SK-N-SH (cell line): ENCODE results near the gene CCNB1. TPM values are rescaled to one million over a fixed set of nuclear protein-coding genes. Genes with fewer than 3 reads are reported as not detected.

Source experiments
- CTCF ChIA-PET: fragments of 300-600, 350-600 bp; formaldehyde crosslinking; extraction: SDS; loops from one replicate; lab custom pipeline; 2021; lab: Yijun Ruan, JAX
- POLR2A ChIA-PET: fragments of 350-600 bp; sonication (Branson Sonifier 250); formaldehyde crosslinking; extraction: SDS; loops from one replicate; lab custom pipeline; 2020; ENCODE audit warnings: antibody characterized with exemption, inconsistent platforms; lab: Yijun Ruan, JAX
- DNase-seq: peaks from one replicate; pipeline ENCODE4 v3.0.0; 2012
- H2AFZ ChIP-seq: fragments of 200-600 bp; sonication (generic); 2 replicates; pipeline ENCODE4 v1.8.1; 2016; ENCODE audit warnings: antibody characterized with exemption, mild to moderate bottlenecking, low read depth
- H3F3A ChIP-seq: fragments of 200-600 bp; sonication (generic); replicated peaks from 2 replicates; pipeline ENCODE3; 2016; ENCODE audit warnings: antibody characterized with exemption, mild to moderate bottlenecking; ENCODE audit not compliant: insufficient read depth
- H3K27ac ChIP-seq, 2 experiments: fragments of 200-500 bp in 1 of 2; fragments of 200-600 bp in 1 of 2; sonication (Bioruptor generic) in 1 of 2; sonication (generic), shearing (Covaris generic) in 1 of 2; 2 replicates each; pipeline versions ENCODE4 v1.5.1 to v1.6.1; 2014 to 2016; ENCODE audit warnings: low read depth in 2 of 2, inconsistent platforms in 1 of 2, low read length in 1 of 2, mild to moderate bottlenecking in 1 of 2, mixed read lengths in 1 of 2
- H3K27me3 ChIP-seq: fragments of 200-600 bp; sonication (generic), shearing (Covaris generic); 2 replicates; pipeline ENCODE4 v1.6.1; 2016; ENCODE audit warnings: mixed run types; ENCODE audit not compliant: insufficient read depth
- H3K36me3 ChIP-seq, 2 experiments: fragments of 200-500 bp in 1 of 2; fragments of 200-600 bp in 1 of 2; sonication (Bioruptor generic) in 1 of 2; sonication (generic) in 1 of 2; replicated peaks in 1 of 2; 2 replicates each; pipeline versions ENCODE3 to v1.5.1; 2014 to 2016; ENCODE audit warnings: low read length in 1 of 2, mild to moderate bottlenecking in 1 of 2; ENCODE audit not compliant: insufficient read depth in 2 of 2, control insufficient read depth in 1 of 2
- H3K4me1 ChIP-seq, 2 experiments: fragments of 200-500 bp in 1 of 2; fragments of 200-600 bp in 1 of 2; sonication (Bioruptor generic) in 1 of 2; sonication (generic), shearing (Covaris generic) in 1 of 2; 2 replicates each; pipeline versions ENCODE4 v1.5.1 to v1.6.1; 2014 to 2016; ENCODE audit warnings: low read depth in 1 of 2, low read length in 1 of 2, mixed run types in 1 of 2; ENCODE audit not compliant: insufficient read depth in 2 of 2, control insufficient read depth in 1 of 2
- H3K4me2 ChIP-seq: fragments of 200-600 bp; sonication (generic), shearing (Covaris generic); 2 replicates; pipeline ENCODE4 v1.6.1; 2017; ENCODE audit warnings: mixed run types
- H3K4me3 ChIP-seq, 2 experiments: fragments of 200-500 bp in 1 of 2; fragments of 200-600 bp in 1 of 2; sonication (Bioruptor generic) in 1 of 2; sonication (generic), shearing (Covaris generic) in 1 of 2; 2 replicates each; pipeline versions ENCODE4 v1.5.1 to v1.8.1; 2014 to 2016; ENCODE audit warnings: low read depth in 2 of 2, inconsistent platforms in 1 of 2, low read length in 1 of 2, mild to moderate bottlenecking in 1 of 2, mixed read lengths in 1 of 2, moderate library complexity in 1 of 2
- H3K79me2 ChIP-seq: fragments of 200-600 bp; sonication (generic); 2 replicates; pipeline ENCODE4 v1.8.1; 2017; ENCODE audit warnings: mild to moderate bottlenecking; ENCODE audit not compliant: insufficient read depth
- H3K9ac ChIP-seq: fragments of 200-600 bp; sonication (generic); 2 replicates; pipeline ENCODE4 v1.6.1; 2017; ENCODE audit warnings: mixed run types
- H3K9me2 ChIP-seq: fragments of 200-600 bp; sonication (generic); 2 replicates; pipeline ENCODE4 v1.6.1; 2017; ENCODE audit warnings: mixed run types
- H3K9me3 ChIP-seq: fragments of 200-600 bp; sonication (generic); 2 replicates; pipeline ENCODE4 v1.6.1; 2017; ENCODE audit warnings: mixed run types, mild to moderate bottlenecking, moderate library complexity
- H4K20me1 ChIP-seq: fragments of 200-600 bp; sonication (generic); 2 replicates; pipeline ENCODE4 v1.6.1; 2017; ENCODE audit warnings: mild to moderate bottlenecking, mixed run types; ENCODE audit not compliant: insufficient read depth
- CHD2 ChIP-seq: fragments of 150-350 bp; IDR thresholded peaks from 2 replicates; pipeline ENCODE4 v1.6.1; 2018; ENCODE audit warnings: low read length; ENCODE audit not compliant: partially characterized antibody
- EP300 ChIP-seq, 2 experiments: IDR thresholded peaks; 2 replicates each; pipeline versions ENCODE4 v1.4.0 to v1.6.1; 2012; ENCODE audit warnings: borderline replicate concordance in 1 of 2, low read depth in 1 of 2, low read length in 1 of 2
- EZH2phosphoT487 ChIP-seq: fragments of 200-600 bp; sonication (generic); IDR thresholded peaks from 2 replicates; pipeline ENCODE4 v1.6.1; 2017; ENCODE audit warnings: low read depth, mixed run types, mild to moderate bottlenecking, antibody characterized with exemption, moderate library complexity, borderline replicate concordance
- FOXJ3 ChIP-seq: sonication (generic); formaldehyde crosslinking; IDR thresholded peaks from 2 replicates; pipeline ENCODE4 v1.5.1; 2020; ENCODE audit warnings: mild to moderate bottlenecking, missing genetic modification reagents
- FOXM1 ChIP-seq: IDR thresholded peaks from 2 replicates; pipeline ENCODE4 v1.4.0; 2012; ENCODE audit warnings: low read depth, mild to moderate bottlenecking
- IRF3 ChIP-seq: fragments of 150-350 bp; IDR thresholded peaks from 2 replicates; pipeline ENCODE4 v1.6.1; 2016; ENCODE audit warnings: mild to moderate bottlenecking, low read depth, low read length
- MAX ChIP-seq: IDR thresholded peaks from 2 replicates; pipeline ENCODE4 v1.4.0; 2012; ENCODE audit warnings: low read depth
- MEF2A ChIP-seq: IDR thresholded peaks from 2 replicates; pipeline ENCODE4 v1.4.0; 2012; ENCODE audit warnings: low read depth, borderline replicate concordance
- NFIC ChIP-seq: IDR thresholded peaks from 2 replicates; pipeline ENCODE4 v1.4.0; 2012; ENCODE audit warnings: borderline replicate concordance
- NRF1 ChIP-seq: IDR thresholded peaks from 2 replicates; pipeline ENCODE4 v1.6.1; 2012; ENCODE audit warnings: low read depth, mild to moderate bottlenecking, low read length
- PBX3 ChIP-seq: IDR thresholded peaks from 2 replicates; pipeline ENCODE4; 2012
- POLR2AphosphoS5 ChIP-seq: IDR thresholded peaks from 2 replicates; pipeline ENCODE4 v1.6.1; 2012; ENCODE audit warnings: low read depth, low read length
- REST ChIP-seq: IDR thresholded peaks from 2 replicates; pipeline ENCODE4 v1.6.1; 2012; ENCODE audit warnings: mild to moderate bottlenecking, low read depth, low read length, moderate library complexity
- SIN3A ChIP-seq: IDR thresholded peaks from 2 replicates; pipeline ENCODE4 v1.6.1; 2012; ENCODE audit warnings: low read depth, mild to moderate bottlenecking, low read length, moderate library complexity, borderline replicate concordance
- TAF1 ChIP-seq: IDR thresholded peaks from 2 replicates; pipeline ENCODE4 v1.6.1; 2012; ENCODE audit warnings: low read depth, mild to moderate bottlenecking, low read length, moderate library complexity, borderline replicate concordance
- USF1 ChIP-seq: IDR thresholded peaks from 2 replicates; pipeline ENCODE4 v1.4.0; 2012; ENCODE audit warnings: low read depth, borderline replicate concordance
- YY1 ChIP-seq: IDR thresholded peaks from 2 replicates; pipeline ENCODE4 v1.4.0; 2012; ENCODE audit warnings: low read depth, mild to moderate bottlenecking
- ZBTB33 ChIP-seq: IDR thresholded peaks from 2 replicates; pipeline ENCODE4 v1.4.0; 2012; ENCODE audit warnings: low read depth, borderline replicate concordance
- WGBS: methylation state at CpG from one replicate; pipeline ENCODE4 v1.1.6; 2017; ENCODE audit warnings: low lambda C conversion rate; 5-methylcytosine and 5-hydroxymethylcytosine counted together
- polyA plus RNA-seq, 3 experiments: library from polyadenylated mRNA; depleted of rRNA; stranded (reverse); fragments of >200 nt; gene quantifications; 2 replicates each; pipeline ENCODE4 v1.2.3, GENCODE V29; 2012

CCNB1 gene
- polyA plus RNA-seq, 1 of the 3 experiments (the other 2 are of a cell fraction), result 78.6 TPM

- TF ChIP-seq EZH2phosphoT487 (no peak), EP300 (IDR thresholded peaks at IDR 0.05; ENCODE audit: borderline replicate concordance in 1 of 2, low read depth in 1 of 2, low read length in 1 of 2) (no peak), YY1 (no peak), USF1 (no peak), NFIC (no peak), NRF1 (no peak), FOXJ3 (CRISPR knock-in tag) (no peak), MAX (no peak), FOXM1 (no peak), IRF3 (no peak), PBX3 (no peak), MEF2A (no peak)
- POLR2A ChIA-PET, result interaction anchor here (1.0 to 2.8 kb wide), 2 partner anchors 22 to 74 kb away, joined by 3 to 8 read pairs; partner anchors contain the start of genes CENPH and SLC30A5
- CTCF ChIA-PET, result interaction anchor here (1.6 kb wide), 1 partner anchor 10 kb away, joined by 5 read pairs; no protein-coding TSS in a partner anchor
- peak overlapping the region; percentile 94 for H2AFZ ChIP-seq
- H3K27me3 ChIP-seq, result no peaks in the 10 kb centered on the region
- DNase-seq, result peak; percentile 27
- H3K9me3 ChIP-seq, result no peaks in the 10 kb centered on the region
- peak overlapping the region; percentile 71 to 74 for H3K27ac ChIP-seq
- H3K4me1 ChIP-seq, result peaks cover 10 to 11% of the 10 kb centered on the region in 2 experiments; a peak in 3 of 4 replicates
- H3F3A ChIP-seq, result peaks cover 4% of the 10 kb centered on the region
- H3K36me3 ChIP-seq, result peaks cover 13 to 22% of the 10 kb centered on the region in 2 experiments
- H3K79me2 ChIP-seq, result peaks cover 53% of the 10 kb centered on the region
- peak overlapping the region; percentile 94 for H3K9ac ChIP-seq
- H3K4me3 ChIP-seq, result peak overlapping the region; percentile 76 to 96
- H3K4me2 ChIP-seq, result peak overlapping the region; percentile 95
- H3K9me2 ChIP-seq, result no peaks in the 10 kb centered on the region
- under 1% methylated on average over 9 of the region's 11 CpGs for WGBS
- H4K20me1 ChIP-seq, result no peaks in the 10 kb centered on the region
Measured at GRCh38 chr5:69167493-69167855, 524 bp downstream of the CCNB1 start.

- WGBS, result 41% methylated on average over 4 of the region's 8 CpGs
- ChIA-PET POLR2A (interaction anchor here (2.8 kb wide), 1 partner anchor 22 kb away, joined by 8 read pairs; the partner anchor contains the start of gene CENPH), CTCF (interaction anchor here (1.6 kb wide), 1 partner anchor 10 kb away, joined by 5 read pairs; no protein-coding TSS in a partner anchor)
- Histone ChIP-seq H3K9me2 (no peaks in the 10 kb centered on the region), H3K9ac (peak overlapping the region; percentile 94), H3K9me3 (no peaks in the 10 kb centered on the region), H3K4me3 (peak overlapping the region; percentile 76 to 96), H3K36me3 (peaks cover 13 to 24% of the 10 kb centered on the region in 2 experiments), H3K4me2 (peak overlapping the region; percentile 95), H3K4me1 (peaks cover 10 to 11% of the 10 kb centered on the region in 2 experiments; a peak in 3 of 4 replicates), H2AFZ (peak overlapping the region; percentile 94), H4K20me1 (no peaks in the 10 kb centered on the region), H3K27me3 (no peaks in the 10 kb centered on the region), H3K79me2 (peaks cover 58% of the 10 kb centered on the region), H3F3A (peaks cover 4% of the 10 kb centered on the region), H3K27ac (peak overlapping the region; percentile 71 to 74; a peak in 3 of 4 replicates)
- no peak for DNase-seq
- TF ChIP-seq EZH2phosphoT487 (no peak), EP300 (IDR thresholded peaks at IDR 0.05; ENCODE audit: borderline replicate concordance in 1 of 2, low read depth in 1 of 2, low read length in 1 of 2) (no peak), POLR2AphosphoS5 (no peak), CHD2 (no peak), SIN3A (no peak), TAF1 (no peak), REST (no peak), ZBTB33 (no peak)
Measured at GRCh38 chr5:69167929-69168328, 979 bp downstream of the CCNB1 start.
